Stimulated activated CD8-positive, alpha-beta memory T cell treated with anti-CD3 and anti-CD28 coated beads, Interleukin-4, amount 100 ng/mL, for 48 hours (primary cell): Measurements from ENCODE around the gene B3GNT7.
"Not testable (repeated sequence)": the region's sequence is repeated elsewhere in the genome, so short reads cannot be mapped to it uniquely, and the experiment has no call there.

Experiments used
- DNase-seq: peaks from one replicate; pipeline ENCODE4 v3.0.0-alpha.2; 2020

Gene B3GNT7

DNA sequence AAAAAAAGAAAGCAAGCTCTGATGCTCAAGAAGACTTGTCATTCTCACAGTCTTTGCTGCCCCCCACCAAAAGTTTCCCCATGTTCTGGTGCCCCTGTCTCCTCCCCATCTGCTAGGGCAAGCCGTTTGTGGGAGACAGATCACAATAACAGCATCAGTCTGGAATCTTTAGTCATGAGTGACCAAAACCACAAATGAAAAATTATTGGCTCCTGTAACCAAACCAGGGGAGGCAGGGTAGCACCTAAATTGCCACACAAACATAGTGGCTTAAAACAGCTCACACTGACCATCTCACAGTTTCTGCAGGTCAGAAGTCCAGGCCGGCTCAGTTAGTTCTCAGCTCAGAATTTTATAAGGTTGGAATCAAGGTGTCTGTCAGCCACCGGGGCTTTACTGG lies 9.1 kb upstream of the B3GNT7 start:
- no peak for DNase-seq

DNA sequence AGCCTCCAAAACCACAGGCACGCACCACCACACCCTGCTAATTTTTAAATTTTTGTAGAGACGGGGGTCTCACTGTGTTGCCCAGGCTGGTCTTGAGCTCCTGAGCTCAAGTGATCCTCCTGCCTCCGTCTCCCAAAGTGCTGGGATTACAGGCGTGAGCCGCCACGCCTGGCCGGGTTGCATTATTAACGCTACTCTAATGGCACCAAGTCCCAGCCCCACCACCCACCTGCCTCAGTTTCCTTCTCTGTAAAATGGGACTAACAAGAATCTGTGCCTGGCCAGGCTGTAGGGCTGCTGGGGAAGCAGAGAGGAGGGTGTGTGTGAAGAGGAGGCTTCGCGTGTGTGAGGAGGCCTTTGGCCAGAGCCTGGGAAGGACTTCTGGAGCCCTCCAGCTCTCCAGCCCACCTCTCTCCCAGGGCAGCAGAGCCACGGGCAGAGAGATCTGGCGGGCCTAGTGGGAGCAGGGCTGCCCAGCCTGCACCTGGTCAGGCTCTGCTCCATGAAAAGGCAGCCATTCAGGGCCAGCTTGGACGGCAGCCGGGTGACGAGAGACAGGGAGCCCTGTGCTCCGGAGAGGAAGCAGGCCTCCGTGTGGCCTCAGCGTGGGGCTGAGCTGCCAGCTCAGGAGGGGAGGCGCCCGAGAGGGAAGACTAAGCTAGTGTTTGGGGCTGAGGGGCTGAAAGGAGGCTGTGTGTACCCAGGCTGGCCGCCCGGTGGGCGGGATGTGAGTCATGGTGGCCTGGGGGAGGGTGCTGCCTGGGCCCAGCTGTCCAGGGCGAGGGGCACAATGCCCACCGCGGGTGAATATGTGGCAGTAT lies 7.4 kb upstream of the B3GNT7 start:
- DNase-seq = no peak

DNA sequence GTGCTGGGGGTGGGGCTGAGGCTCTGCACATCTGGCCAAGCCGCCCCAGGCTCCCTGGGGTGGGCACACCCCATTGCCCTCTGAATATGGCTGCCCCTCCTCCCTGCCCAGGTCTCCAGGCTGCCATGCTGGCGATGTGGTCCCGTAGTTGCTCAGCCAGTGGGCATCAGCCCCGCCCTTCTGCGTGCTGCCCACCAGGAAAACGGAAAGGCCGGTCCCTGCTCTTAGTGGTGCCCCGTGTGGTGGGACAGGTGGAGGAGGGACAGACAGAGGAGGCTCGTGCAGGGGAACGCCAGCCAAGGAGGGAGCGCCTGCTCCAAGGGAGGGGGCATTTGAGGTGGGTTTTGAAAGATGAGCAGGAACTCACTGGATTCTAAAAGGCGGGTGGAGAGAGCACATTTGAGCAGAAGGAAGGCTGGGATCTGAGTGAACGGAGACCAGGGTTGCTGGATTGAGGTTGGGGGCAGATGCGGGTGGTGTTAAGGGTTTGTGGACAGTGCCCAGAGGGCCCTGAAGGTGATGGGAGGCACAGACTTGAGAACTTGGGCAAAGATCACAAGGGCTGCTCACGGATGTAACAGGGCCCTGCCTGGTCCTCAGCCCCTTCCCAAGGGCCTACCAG lies 6.7 kb upstream of the B3GNT7 start:
- no peak for DNase-seq

DNA sequence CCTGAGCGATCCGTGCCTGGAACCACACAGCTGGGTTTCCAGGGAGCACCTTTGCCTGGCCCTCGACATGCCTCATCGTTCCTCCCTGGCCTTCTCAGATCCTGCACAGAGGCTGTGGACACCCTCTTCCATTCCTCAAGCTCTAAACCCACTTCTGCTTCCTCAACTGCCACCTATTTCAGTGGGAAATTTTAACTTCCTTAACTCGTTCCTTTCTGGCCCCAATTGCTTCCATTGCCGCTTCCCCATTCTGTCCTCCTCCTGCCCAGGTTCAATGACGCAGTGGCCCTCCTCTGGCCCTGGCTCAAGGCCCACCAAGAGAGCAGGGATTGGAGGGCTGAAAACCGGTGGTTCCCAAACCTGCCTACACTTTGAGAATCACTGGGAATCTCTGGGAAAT lies 4.8 kb upstream of the B3GNT7 start:
- no peak for DNase-seq

DNA sequence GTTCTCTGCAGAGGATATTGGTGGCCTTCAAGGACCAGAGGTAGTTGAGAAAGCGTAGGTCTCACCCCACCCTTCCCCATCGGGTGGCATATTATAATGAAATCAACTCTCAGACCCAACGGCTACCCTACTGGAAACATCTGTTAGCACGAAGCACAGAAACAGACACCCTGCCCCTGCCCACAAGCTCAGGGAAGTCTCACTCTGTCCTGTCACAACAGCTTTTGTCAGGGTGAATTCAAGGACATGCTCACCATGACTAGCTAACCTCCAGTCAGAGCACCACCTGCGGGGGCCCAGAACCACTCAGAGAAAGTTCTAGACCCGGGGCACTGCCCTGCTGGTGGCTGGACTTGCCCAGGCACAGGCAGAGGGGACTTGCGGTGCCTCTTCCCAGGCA lies 3.5 kb upstream of the B3GNT7 start:
- no peak for DNase-seq

DNA sequence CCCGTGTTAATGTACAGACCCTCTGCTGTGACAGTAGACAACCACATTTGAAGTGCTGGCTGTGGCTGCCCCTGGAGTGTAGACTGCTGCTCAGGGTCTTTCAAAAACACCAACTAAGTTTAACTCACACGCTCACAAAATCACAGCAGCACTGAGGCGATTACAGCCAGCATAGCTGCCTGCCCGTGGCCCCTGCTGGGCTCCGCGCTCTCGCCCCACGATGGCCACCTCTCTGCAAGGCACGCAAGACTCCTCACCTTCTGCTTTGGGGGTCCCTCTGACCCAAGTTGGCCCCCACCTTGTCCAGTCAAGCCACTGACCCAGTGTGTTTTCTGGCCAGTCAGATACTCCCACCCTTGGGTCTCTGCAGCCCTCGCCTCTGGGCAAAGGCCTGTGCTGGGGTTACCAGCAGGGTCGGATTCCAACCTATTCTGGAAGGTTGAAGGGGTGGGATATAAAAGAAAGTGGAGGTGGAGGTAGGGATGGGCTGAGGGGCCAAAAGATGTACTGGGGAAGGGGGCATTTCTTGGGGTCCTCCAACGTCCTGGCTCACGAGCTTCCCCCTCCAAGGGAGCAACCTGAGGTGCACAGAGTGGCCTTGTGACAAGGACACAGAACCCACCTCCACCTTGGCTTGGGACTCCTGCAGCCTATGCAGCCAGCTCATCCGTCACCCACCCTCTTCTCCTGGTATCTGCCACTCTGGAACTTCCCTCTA lies 2.9 kb upstream of the B3GNT7 start:
- DNase-seq = no peak

DNA sequence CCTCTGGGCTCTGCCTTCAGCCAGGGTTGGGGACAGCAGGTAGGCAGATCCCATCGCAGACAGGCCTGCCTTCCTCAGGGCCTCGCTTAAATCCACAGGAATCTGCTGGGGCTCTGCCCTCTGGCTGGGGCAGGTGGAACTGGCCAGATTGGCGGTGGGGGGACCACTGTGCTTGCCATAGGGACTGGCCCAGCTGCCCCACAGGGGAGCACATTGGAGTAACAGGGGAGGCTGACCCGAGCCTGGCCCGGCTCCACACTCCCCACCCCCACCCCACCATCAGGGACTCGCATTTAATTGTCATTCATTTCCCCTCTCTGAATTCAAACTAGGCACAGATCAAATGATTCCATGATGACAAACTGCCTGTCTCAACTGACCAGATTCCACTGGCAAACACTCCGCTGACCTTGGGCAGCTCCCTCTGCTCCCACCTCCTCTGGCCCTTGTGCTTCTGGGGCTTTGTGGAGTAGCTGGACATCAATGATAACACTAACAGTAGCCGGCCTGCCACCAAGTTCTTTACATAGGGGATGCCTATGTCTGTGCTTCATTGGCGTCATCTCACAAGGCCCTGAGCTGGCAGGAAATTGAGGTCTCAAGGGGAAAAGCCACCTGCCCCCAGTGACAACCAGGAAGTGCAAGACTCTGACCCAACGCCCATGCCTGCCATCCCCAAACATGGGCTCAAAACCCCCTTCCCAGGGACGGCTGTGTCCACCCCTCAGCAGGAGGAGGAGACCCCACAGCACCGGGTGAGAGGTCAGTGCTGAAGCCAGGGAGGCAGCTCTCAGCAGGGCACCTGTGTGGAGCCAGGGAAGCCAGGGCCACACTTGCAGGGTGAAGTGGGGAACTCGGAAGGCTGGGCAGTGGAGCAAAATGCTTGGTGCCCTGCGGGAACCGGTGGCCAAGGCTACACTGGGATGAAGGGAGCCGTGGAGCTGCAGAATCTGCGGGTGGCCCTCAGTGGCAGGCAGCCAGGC lies 2.1 kb upstream of the B3GNT7 start:
- peak; percentile 61 for DNase-seq

DNA sequence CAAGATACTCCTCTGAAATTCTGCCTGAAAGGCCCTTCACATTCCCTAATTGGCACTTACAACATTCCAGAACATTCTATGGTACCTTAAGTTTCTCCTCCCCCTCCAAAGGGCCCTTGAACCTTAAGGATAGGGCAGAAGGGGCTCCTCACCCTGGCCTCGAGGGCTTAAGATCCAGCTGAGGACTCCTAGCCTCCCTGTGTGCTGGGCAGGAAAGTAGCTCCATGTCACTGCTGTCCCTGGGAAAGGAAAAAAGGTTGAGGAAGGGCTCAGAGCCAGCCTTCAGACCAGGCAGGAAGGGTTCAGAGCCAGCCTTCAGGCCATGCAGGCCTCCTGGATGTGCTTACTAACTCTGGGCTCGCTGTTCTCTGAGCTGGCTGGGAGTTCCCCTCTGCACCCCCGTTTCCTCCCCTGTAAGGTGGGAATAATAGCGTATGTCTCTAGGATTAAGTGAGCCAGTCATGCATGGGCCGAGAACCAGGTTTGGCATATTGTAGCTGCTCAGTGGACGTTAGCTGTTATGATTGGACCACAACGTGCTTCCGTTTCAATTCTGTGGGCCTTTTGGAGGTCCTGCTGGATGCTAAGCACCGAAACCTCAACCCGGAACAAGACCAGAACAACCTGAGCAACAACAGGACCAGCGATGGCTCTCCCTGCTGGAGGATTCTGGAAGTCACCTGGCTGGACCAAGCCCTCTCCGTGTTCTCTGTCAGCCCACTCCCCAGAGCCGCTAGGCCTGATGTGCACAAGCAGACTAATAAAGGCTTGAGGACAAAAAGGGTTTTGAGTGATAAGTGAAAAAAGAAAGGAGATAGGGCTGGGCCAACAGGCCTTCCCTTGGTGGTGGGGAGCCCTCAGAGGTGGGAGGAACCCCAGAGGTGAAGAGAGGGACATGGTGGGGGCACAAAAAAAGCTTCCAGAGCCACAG lies 1.0 kb upstream of the B3GNT7 start:
- DNase-seq = no peak

DNA sequence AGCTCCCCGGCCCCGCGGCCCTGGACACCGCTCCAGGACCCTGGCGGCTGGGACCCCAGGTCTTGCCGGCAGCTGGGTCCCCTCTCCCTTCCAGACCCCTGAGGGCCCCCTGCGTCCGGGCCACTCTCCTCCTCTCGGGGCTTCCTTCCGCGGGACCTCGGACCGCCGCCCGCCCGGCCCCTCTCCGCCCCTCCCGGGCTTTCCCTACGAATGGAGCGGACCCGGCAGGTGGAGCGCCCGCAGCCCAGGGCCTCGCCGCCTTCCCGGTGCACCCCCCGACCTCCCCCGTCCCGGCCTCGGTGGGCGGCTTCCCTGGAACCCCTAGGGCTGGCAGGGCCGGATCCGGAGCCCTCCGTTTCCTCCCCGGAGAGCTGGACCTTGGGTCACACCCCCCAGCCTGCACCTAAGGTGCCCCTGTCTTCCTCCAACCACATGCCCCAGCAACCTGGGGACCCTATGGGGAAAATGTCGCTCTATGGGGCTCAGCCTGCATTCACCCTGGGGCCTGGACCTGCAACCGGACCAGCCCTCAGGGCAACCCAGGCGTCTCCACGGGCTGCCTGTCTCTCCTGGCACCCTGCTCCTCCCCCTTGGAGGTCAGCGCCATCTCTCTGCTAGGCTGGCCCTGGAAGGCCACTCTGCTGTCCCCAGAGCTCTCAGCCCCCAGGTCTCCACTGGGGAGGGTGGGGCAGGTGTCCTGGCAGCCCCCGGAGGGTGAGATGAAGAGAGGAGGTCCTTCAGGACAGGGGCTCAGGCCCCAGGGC lies 730 bp downstream of the B3GNT7 start:
- no peak for DNase-seq

DNA sequence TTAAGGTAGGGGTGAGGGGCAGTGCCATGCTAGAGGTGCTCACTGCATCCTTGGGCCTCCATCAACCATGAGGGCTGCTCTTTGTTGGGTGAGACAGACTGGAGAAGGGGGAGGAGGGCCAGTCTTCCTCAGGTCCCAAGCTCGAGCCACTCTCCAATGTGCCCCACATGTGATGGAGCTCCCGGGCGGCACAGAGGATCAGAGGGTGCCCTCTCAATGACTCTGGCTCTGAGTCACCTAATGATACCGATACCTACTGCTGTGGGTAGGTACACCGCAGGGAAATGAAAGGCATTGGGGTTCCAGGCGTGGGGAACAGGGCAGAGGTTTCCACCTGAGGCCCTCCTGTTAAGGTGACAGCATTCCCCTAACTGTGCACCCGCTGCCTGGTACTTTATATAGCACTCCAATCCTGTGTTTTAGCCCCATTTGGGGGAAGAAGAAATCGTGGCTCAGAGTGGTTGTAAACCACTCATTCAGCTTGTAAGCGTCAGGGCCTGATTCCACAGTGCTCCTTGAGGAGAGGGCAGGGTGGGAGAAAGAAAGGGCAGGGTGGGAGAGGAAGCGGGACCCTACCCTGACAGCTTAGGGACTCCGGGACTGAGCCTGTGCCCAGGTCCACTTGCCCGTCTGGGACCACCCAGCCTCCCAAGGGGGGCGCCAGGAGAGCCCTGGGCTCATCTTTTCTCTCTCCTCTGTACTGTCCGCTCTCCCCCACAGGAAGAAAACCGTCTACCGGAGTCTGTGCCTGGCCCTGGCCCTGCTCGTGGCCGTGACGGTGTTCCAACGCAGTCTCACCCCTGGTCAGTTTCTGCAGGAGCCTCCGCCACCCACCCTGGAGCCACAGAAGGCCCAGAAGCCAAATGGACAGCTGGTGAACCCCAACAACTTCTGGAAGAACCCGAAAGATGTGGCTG lies 1.8 kb downstream of the B3GNT7 start:
- DNase-seq = peak; percentile 54

DNA sequence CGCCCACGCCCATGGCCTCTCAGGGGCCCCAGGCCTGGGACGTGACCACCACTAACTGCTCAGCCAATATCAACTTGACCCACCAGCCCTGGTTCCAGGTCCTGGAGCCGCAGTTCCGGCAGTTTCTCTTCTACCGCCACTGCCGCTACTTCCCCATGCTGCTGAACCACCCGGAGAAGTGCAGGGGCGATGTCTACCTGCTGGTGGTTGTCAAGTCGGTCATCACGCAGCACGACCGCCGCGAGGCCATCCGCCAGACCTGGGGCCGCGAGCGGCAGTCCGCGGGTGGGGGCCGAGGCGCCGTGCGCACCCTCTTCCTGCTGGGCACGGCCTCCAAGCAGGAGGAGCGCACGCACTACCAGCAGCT lies 2.4 kb downstream of the B3GNT7 start:
- DNase-seq = no peak

DNA sequence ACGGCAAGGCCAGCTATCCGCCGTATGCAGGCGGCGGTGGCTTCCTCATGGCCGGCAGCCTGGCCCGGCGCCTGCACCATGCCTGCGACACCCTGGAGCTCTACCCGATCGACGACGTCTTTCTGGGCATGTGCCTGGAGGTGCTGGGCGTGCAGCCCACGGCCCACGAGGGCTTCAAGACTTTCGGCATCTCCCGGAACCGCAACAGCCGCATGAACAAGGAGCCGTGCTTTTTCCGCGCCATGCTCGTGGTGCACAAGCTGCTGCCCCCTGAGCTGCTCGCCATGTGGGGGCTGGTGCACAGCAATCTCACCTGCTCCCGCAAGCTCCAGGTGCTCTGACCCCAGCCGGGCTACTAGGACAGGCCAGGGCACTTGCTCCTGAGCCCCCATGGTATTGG lies 3.1 kb downstream of the B3GNT7 start:
- no peak for DNase-seq

DNA sequence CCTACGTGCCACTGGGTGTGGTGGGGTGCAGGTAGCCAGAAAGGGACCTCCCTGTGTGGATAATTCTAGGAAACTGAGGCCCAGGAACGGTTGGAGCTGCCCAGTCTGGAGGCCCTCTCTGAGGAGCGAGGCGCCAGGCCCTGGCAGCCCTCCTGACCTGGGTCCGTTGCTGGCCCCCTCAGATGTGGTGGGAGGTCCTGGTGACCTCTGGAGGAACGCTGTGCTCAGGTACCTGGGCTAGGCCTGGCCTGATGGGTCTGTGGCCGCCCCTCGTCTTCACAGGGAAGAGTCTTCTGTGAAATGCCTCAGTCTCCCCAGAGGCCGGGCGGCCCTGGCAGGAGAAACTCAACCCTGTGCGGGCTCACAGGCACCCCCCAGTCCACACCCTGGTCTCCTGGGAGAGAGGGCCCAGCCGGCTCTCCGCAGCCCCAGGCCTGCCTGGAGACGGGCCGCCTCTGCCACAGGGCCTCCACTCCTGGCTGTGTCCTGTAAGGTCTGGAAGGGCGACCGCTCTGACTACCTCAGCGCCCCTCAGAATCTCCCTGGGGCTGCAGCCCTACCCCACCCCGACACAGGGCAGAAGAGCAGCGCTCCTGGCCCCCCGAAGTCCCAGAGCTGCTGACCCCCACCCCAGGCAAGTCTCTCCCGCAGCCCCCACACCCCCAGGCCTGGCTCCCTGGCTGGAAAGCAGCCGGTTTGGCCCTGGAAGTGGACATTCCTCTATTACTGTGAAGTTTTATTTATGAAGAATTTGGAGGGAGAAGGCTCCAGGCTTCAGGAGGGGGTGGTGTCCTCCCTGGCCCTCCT lies 3.7 kb downstream of the B3GNT7 start:
- DNase-seq = no peak

DNA sequence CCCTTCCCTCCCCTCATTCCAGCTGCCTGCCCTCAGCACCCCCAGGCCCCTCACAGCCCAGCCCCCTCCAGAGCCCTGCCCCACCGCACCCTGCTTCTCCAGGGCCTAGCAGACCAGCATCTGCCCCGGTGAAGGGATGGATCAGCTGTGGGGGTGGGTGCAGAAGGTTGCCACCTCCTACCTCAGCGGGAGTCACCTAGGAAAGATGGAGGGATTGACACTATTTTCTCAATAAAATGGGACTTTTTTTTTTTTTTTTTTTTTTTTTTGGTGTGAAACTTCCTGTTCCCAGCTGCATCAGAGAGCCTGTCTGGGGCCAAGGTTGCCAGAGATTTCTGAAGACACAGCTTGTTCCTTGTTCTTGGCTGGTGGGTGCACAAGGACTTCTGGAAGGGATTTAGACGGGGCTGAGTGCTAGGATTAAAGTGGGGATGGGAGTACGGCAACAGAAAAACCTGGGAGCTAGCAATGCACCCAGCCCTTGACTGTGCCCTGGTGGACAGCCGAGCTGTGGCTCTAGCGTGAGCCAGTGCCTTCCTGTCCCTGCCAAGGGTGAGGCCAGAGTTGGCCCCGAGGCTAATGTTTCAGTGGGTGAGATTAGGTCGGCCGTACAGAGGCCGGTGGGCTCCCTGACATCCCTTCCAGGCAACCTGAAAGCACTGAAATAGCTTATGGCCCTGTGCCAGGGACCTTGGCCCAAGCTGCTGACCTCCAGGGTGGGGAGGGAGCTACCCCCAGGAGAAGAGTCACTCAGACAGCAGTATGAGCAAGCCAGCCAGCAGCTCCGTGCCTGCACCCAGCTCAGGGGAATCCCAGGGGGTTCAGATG lies 4.6 kb downstream of the B3GNT7 start:
- DNase-seq = no peak

DNA sequence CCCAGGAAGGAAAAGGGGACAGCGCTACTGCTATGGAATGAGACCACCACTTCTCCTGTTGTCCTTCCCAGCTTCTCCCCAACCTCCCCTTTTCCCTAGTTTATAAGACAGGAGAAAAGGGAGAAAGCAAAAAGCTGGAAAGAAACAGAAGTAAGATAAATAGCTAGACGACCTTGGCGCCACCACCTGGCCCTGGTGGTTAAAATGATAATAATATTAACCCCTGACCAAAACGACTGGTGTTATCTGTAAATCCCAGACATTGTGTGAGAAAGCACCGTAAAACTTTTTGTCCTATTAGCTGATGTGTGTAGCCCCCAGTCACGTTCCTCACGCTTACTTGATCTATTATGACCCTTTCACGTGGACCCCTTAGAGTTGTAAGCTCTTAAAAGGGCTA lies 5.2 kb downstream of the B3GNT7 start:
- DNase-seq = not testable (repeated sequence)

DNA sequence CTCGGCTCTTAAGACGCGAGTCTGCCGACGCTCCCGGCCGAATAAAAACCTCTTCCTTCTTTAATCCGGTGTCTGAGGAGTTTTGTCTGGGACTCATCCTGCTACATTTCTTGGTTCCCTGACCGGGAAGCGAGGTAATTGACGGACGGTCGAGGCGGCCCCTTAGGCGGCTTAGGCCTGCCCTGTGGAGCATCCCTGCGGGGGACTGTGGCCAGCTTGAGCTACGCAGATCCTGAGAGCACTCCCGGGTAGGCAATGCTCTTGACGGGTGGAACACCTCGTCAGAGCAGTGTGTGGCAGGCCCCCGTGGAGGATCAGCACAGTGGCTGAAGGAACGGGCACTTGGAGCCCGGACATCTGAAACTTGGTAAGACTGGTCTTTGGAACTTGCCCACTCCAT lies 5.6 kb downstream of the B3GNT7 start:
- DNase-seq = not testable (repeated sequence)

DNA sequence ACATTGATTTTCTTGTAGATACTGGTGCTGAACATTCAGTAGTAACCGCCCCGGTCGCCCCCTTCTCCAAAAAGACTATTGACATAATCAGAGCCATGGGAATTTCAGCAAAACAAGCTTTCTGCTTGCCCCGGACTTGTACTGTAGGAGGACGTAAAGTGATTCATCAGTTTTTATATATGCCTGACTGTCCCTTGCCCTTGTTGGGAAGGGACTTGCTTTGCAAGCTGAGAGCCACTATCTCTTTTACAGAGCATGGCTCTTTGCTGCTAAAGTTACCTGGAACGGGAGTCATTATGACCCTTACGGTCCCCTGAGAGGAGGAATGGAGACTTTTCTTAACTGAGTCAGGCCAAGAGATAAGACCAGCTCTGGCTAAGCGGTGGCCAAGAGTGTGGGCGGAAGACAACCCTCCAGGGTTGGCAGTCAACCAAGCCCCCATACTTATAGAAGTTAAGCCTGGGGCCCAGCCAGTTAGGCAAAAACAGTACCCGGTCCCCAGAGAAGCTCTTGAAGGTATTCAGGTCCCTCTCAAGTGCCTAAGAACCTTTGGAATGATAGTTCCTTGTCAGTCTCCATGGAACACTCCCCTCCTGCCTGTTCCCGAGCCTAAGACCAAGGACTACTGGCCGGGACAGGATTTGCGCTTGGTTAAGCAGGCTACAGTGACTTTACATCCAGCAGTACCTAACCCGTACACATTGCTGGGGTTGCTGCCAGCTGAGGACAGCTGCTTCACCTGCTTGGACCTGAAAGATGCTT lies 8.1 kb downstream of the B3GNT7 start:
- DNase-seq = not testable (repeated sequence)
